ENCODE measurements around the gene SLC6A11. TPM values are rescaled to one million over a fixed set of nuclear protein-coding genes. Genes with fewer than 3 reads are reported as not detected.

SLC6A11 gene
- total RNA-seq, 1 experiment from 2014 or later = 1.5 TPM

GRCh38 chr3:10852066-10852808, 36.2 kb downstream of the SLC6A11 start:
- H3K36me3 Mint-ChIP-seq (ENCODE audit: insufficient read depth in 1 of 3, low read depth in 3 of 3) = no peaks in the 10 kb centered on the region
- H3K9me3 Mint-ChIP-seq = no peaks in the 10 kb centered on the region
- H3K23me2 ChIP-seq (ENCODE audit: insufficient read length, low read depth, low read length, poor library complexity, severe bottlenecking) = no peaks in the 10 kb centered on the region
- H3K79me2 ChIP-seq (ENCODE audit: insufficient read depth, low read length) = no peaks in the 10 kb centered on the region
- H3K4me3 Mint-ChIP-seq = no peak overlapping the region
- H4K8ac ChIP-seq (replicated peaks; ENCODE audit: insufficient read length, low read depth, low read length) = no peak overlapping the region
- DNase-seq = no peak
- peaks cover 0 to 4% of the 10 kb centered on the region in 2 experiments; a peak in 1 of 4 replicates for H3K4me1 Mint-ChIP-seq
- no CpG with 5 or more reads among the region's 17 CpGs for WGBS (ENCODE audit: extremely low coverage, insufficient read length, low lambda C conversion rate)
- no peak overlapping the region for H2BK15ac ChIP-seq (ENCODE audit: low read depth, low read length)
- no peaks in the 10 kb centered on the region for H3K79me1 ChIP-seq (ENCODE audit: insufficient read depth, low read depth, low read length, poor library complexity, severe bottlenecking)
- H4K91ac ChIP-seq (ENCODE audit: insufficient read length, low read depth, low read length) = no peak overlapping the region
- no peak overlapping the region for H3K9ac ChIP-seq (ENCODE audit: extremely low read depth, insufficient read length, low read length)
- H4K5ac ChIP-seq (ENCODE audit: insufficient read length, low read depth, low read length) = no peak overlapping the region
- no peak for TF ChIP-seq CTCF (conservative IDR thresholded peaks at IDR 0.05)
- H3K27ac ChIP-seq (ENCODE audit: insufficient read length, low read depth, low read length) = no peak overlapping the region
- H2AK5ac ChIP-seq (ENCODE audit: insufficient read length, low read length) = no peak overlapping the region
- no peak overlapping the region for H3K23ac ChIP-seq (ENCODE audit: insufficient read length, low read depth, low read length)
- peaks cover 52% of the 10 kb centered on the region for H3K27me3 Mint-ChIP-seq (ENCODE audit: low read depth)
- H2BK120ac ChIP-seq (ENCODE audit: low read depth, low read length, poor library complexity, severe bottlenecking) = no peak overlapping the region
- H3T11ph ChIP-seq (ENCODE audit: low read length) = no peak overlapping the region
- no peak overlapping the region for H2BK20ac ChIP-seq (ENCODE audit: low read depth, low read length, poor library complexity, severe bottlenecking)
- no peak overlapping the region for H3K14ac ChIP-seq (ENCODE audit: insufficient read depth, low read length)
- no peak overlapping the region for H2AFZ ChIP-seq (ENCODE audit: low read length)
- no peak overlapping the region for H2BK12ac ChIP-seq (ENCODE audit: insufficient read length, low read depth, low read length)
- no peak overlapping the region for H3K4me2 ChIP-seq (ENCODE audit: insufficient read depth, insufficient read length, low read length)
- no peaks in the 10 kb centered on the region for H3K9me3 ChIP-seq (ENCODE audit: control insufficient read depth, low read depth, low read length)
- no peaks in the 10 kb centered on the region for H4K20me1 ChIP-seq (ENCODE audit: control insufficient read depth, insufficient read depth, insufficient read length)
- no peak overlapping the region for H3K27ac Mint-ChIP-seq
- H3K4me1 ChIP-seq (ENCODE audit: insufficient read depth, low read length) = no peaks in the 10 kb centered on the region
- no peaks in the 10 kb centered on the region for H3K27me3 ChIP-seq (ENCODE audit: insufficient read depth, low read length)
- H3K56ac ChIP-seq (ENCODE audit: insufficient read length, low read depth, low read length) = no peak overlapping the region
- no peak overlapping the region for H3K4ac ChIP-seq (ENCODE audit: low read depth, low read length)
- no peak overlapping the region for H3K18ac ChIP-seq (ENCODE audit: insufficient read length, low read depth, low read length)
- no peak overlapping the region for H2BK5ac ChIP-seq (ENCODE audit: insufficient read length, low read length)
